Stimulated activated CD4-positive, alpha-beta T cell treated with anti-CD3 and anti-CD28 coated beads, TNF-alpha, amount 100 ng/mL, for 24 hours (primary cell): ENCODE data around the gene MED25.

Source experiments
- DNase-seq, 3 experiments: peaks; one replicate each; pipeline ENCODE4 v3.0.0-alpha.2; 2020; ENCODE audit warnings: low read depth in 3 of 3

The MED25 gene

DNA sequence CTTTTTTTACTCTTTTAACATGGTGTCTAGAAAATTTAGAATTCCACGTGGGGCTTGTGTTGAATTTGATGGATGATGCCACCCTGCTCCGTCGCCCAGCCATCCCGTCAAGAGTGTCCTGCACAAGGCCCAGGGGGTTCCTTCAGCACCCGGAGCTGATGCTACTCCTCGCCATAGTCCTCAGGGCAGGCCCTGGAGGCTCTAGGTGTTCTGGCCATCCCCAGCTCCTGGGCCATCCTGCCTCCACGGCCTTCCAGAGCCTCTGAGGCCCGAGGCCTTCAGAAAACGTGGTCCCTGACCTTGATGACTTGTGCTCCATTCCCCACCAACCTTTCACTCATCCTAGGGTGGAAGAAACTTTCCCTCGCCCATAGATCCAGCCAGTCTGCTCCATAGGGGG is 55.7 kb downstream of the MED25 start:
- DNase-seq = no peak

- no peak for DNase-seq
Measured at GRCh38 chr19:49874503-49875157, 56.5 kb downstream of the MED25 start.

DNA sequence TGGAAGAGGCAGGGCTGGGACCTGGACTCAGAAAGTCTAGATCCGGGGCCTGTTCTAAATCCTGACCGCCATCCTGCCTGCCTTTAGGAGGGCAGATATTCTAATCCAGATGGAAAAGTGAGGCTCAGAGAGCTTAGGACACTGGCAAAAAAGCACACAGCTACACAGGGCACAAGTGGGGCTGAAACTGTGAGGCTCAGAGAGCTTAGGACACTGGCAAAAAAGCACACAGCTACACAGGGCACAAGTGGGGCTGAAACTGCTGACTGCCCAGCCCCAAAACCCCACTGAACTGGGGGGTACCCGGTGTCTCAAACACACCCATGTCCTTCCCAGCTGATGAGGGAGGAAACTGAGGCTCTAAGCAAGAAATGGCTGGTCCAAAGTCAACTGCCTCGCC is 57.1 kb downstream of the MED25 start:
- no peak for DNase-seq

DNA sequence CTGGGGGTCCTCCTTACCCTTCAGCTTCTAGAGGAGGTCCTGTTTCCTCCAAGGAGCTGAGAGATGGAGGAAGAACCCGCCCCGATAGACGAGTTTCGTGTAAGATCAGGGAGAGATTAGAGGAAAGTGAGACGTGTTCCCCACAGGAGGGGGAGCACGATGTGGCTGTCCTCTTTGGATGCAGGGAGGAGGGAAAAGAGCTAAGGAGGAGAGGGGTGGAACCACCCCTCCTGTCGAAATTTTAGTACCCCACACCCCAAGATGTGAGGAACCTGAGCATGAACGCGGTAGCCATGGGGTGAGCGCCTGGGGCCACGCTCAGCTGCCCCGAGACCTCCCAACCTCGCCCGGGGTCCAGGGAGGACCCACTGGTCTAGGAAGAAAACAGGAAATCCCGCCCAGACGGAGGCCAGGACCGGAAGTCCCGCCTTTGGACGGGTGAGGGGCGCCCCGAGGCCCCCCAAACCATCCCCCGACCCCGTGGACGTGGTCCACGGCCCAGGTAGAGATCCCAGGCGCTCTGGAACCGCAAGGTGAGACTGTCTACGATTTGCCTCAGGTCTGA is 57.9 kb downstream of the MED25 start:
- DNase-seq = peak in 1 of 3 experiments; percentile 54

DNA sequence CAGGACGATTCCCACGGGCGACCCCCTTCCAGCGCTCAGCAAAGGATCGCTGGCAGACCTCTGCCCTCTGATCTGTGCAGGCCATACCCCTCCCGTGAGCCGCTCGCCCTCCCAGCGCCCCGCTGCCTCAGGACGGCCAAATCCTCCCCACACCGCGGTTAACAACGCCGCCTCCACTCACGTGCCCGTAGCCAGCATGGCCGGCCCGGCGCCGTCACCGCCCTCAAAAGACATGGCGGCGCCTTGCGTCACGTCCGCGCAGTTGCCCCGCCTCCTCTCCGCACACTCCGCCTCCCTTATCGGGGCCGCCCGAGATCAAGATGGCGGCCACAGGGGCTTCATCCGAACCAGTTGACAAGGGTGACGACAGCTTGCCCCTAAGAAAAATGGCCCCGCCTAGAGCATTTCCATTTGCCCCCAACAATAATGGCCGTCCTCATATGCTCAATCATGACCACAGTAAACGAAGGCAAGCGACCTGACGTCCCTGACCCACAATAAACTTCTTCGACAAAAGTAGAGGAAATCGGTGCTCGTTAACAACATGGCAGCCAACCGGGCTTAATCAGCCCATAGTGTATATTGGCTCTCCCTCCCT is 58.4 kb downstream of the MED25 start:
- peak; percentile 92 to 96 (median 92) for DNase-seq

GRCh38 chr19:49877020-49877878 is 59.2 kb downstream of the MED25 start, which contains the start of the genes AKT1S1 and TBC1D17:
AKT1S1 (minus strand) TSS chr19:49877355; CDS start chr19:49873295, 4,060 bp downstream.
TBC1D17 (plus strand) TSS chr19:49877702; CDS start chr19:49877724, 22 bp downstream.
- DNase-seq = peak; percentile 96 to 98 (median 96)

GRCh38 chr19:49877879-49878743 is 60.0 kb downstream of the MED25 start:
- DNase-seq = peak; percentile 96 to 100 (median 97)

DNA sequence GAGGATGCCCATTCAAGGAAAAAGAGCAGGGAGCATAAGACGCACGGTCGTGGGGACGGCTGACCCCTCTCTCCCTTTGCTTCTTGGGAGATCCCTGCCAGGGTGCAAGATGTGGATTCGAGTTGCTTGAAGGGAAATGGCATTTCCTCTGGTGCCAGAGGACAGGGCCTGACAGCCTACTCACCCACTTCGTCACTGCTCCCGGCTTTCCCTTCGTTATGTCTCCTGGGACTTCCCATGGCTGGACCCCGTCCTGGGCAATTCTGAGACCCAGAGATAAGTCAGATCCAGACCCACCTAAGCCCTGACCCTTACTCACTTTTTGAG is 60.6 kb downstream of the MED25 start:
- no peak for DNase-seq

GRCh38 chr19:49879243-49879963 is 61.3 kb downstream of the MED25 start:
- DNase-seq = no peak

GRCh38 chr19:49880162-49880869 is 62.2 kb downstream of the MED25 start:
- DNase-seq = no peak

- no peak for DNase-seq
Measured at GRCh38 chr19:49881186-49881585, 63.1 kb downstream of the MED25 start.

GRCh38 chr19:49881672-49882394 is 63.7 kb downstream of the MED25 start:
- no peak for DNase-seq

DNA sequence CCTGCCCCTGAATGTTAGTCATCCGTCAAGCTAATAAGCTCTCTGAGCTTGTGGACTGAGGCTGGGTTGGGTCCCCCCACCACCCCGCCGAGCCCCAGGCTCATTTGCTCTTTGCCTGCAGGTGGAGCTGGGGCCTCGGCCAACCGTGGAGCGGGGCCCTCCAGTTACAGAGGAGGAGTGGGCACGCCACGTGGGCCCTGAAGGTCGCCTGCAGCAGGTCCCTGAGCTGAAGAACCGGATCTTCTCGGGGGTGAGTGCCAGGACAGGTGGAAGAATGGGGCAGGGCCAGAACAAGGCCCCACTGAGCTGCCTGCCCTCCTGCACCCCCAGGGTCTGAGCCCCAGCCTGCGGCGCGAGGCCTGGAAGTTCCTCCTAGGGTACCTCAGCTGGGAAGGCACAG is 64.6 kb downstream of the MED25 start:
- DNase-seq = no peak

DNA sequence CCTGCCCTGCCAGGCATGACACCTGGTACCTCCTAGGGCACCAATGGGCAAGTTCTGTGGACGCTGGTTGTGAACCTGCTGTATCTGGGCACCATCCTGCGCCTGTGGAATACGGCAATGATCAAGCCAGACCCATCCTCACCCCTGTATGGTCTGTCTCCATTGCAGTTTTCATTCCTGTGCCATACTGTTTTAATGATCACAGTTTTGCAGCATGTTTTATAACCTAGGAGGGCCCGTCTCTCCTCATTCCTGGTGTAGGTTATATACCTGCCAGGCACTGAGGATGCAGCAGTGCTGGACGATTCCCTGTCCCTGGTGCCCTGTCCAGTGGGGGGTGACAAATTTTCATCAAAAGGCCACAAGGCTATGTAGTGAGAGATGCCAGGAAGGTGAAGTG is 65.0 kb downstream of the MED25 start:
- DNase-seq = no peak

DNA sequence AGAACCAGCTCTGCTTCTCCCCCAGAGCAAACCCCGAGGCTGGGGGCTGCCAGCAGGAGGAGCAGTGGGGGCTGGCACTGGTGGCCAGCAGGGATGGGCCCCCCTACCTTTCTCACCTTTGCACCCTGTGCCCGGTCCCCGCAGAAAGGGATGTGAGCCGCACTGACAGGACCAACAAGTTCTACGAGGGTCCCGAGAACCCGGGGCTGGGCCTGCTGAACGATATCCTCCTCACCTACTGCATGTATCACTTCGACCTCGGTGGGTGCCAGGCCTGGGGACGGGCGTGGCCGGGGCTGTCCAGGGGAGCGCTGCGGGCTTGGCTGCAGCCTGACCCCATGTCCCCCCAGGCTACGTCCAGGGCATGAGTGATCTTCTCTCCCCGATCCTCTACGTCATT is 66.0 kb downstream of the MED25 start:
- no peak for DNase-seq

- DNase-seq = no peak
Measured at GRCh38 chr19:49884760-49885159, 66.7 kb downstream of the MED25 start.
